ENCODE results near the gene BARX1.
A peak's percentile ranks its signal among the peaks of the same experiment; 100 is the strongest.
"Not testable (repeated sequence)": the region's sequence is repeated elsewhere in the genome, so short reads cannot be mapped to it uniquely, and the experiment has no call there.

BARX1 gene

DNA sequence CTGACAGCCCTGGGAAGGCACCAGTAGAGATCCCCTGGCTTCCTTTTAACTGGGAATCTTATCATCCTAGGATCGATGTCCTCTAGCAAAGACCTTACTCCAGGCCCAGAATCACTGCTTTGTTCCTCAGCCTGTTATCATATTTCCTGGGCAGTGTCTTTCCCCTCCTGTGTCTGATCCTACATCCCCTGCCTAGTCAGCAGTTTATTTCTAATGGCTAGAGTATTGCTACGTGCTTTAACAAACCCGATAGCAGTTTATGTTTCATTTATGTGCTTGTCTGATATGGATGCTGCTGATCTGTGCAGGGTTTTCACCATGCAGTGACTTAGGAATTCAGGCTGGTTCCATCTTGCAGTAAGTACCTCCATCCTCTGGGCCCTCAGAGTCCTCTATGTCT, 20.9 kb upstream of the BARX1 start:
- TF ChIP-seq POLR2A (IDR thresholded peaks at IDR 0.05; ENCODE audit: low read depth, low read length) = no peak

DNA sequence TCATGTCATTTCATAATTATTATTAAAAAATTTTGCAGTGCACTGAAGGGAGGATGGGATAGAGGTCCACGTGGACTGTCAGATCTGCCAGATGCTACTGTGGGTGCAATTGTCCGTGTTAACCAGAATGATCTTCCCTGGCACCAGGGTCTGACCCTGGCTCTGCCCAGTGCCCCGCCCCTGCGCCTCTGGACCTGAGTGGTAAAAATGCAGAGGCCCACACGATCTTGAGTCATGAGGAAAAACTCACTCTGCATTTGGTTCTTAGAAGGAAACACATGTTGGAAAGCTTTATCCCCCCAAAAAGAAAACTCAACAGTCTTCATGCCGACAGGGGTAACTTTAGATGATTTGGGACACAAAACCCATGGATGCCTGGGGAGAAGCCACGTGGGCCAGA, 20.1 kb upstream of the BARX1 start:
- no peak for TF ChIP-seq POLR2A (IDR thresholded peaks at IDR 0.05; ENCODE audit: low read depth, low read length)
- FAIRE-seq = no peak
- DNase-seq (ENCODE audit: insufficient read length, low spot score) = no peak

More for the DNA sequence above, 20.9 kb upstream of the BARX1 start:
- DNase-seq (ENCODE audit: insufficient read length, low spot score) (no peak), FAIRE-seq (no peak)

DNA sequence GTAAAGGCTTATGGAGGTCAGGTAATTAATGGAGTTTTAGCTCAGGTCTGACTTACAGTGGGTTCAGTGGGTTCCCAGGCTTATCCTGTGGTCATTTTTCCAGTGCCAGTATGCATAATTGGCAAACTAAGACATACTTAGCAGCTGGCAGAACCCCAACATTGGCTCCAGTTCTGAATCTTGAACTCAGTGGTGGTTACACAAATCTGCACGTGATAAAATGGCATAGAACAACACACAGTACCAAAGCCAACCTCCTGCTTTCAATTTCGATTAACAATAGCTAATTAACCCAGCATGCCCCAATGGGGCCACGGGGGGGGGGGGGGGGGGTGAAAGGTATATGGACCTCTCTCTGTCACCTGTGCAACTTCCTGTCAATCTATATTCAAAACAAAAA, 19.0 kb upstream of the BARX1 start:
- DNase-seq (ENCODE audit: insufficient read length, low spot score) (no peak), FAIRE-seq (no peak)
- TF ChIP-seq POLR2A (IDR thresholded peaks at IDR 0.05; ENCODE audit: low read depth, low read length) = no peak

DNA sequence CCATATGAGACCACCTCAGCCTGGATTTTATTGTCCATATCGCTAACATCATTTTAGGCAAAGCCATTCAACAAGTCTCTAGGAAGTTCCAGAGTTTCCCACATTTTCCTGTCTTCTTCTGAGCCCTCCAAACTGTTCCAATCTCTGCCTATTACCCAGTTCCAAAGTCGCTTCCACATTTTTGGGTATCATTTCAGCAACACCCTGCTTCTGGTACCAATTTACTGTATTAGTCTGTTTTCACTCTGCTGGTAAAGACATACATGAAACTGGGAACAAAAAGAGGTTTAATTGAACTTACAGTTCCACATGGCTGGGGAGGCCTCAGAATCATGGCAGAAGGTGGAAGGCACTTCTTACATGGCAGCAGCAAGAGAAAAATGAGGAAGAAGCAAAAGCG, 17.5 kb upstream of the BARX1 start:
- not testable (repeated sequence) for FAIRE-seq; DNase-seq (ENCODE audit: insufficient read length, low spot score)

DNA sequence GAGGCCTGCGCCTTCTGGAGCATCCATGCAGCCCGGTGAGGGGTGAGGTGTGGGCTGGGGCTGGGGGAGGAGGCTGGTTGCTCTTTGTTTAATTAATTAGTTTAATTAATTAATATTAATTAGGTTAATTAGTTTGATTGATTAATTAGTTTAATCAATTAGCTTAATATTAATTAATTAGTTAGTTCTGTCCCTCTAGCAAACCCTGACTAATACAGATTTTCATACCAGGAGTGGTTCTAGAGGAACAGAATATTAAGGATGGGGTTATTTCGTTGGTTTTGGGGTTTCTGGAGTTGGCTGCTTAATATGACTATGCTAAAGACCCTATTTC, 14.1 kb upstream of the BARX1 start:
- no peak for TF ChIP-seq POLR2A (IDR thresholded peaks at IDR 0.05; ENCODE audit: low read depth, low read length)
- FAIRE-seq = no peak
- DNase-seq (ENCODE audit: insufficient read length, low spot score) = no peak

DNA sequence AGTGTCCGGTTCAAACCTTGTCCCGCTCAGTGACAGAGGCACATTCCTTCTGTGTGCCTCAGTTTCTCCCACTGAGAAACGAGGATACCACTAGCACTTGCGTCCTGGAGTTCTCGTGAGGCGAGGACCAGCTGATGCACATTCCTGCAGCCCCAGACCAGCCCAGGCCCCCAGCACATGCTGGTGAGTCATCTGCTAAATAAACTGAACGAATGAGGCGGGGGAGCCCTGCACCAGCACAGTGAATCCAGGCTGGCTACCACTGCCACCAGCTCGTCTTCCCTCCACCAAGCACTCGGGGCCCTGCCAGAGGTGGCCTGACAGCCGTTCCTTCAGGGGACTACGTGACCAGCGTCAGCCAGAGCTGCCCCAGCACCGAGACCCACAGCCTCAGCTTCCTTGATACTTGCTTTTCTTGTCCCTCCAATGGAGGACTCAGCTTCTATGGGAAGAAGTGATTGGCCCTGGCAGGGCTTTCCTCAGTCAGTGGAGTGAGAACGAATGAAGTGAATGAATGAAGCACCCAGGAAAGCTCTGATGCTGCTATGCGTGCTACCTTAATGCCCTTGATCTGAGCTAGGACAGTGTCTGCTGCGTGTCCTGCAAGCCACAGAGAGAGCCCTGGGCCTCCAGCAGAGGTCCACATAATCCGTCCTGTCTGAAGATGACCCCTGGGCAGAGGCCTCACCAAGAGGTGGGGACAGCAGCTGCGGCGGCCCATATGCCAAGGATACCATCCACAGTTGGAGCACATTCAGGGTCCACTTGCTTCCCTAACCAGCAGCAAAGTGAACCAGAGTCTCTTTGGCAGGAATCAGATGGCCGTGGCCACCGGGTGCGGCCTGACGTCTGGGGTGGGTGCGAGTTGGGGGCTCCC, 13.5 kb upstream of the BARX1 start:
- peak; percentile 29 for DNase-seq (ENCODE audit: insufficient read length, low spot score)
- no peak for TF ChIP-seq POLR2A (IDR thresholded peaks at IDR 0.05; ENCODE audit: low read depth, low read length)
- FAIRE-seq = no peak

DNA sequence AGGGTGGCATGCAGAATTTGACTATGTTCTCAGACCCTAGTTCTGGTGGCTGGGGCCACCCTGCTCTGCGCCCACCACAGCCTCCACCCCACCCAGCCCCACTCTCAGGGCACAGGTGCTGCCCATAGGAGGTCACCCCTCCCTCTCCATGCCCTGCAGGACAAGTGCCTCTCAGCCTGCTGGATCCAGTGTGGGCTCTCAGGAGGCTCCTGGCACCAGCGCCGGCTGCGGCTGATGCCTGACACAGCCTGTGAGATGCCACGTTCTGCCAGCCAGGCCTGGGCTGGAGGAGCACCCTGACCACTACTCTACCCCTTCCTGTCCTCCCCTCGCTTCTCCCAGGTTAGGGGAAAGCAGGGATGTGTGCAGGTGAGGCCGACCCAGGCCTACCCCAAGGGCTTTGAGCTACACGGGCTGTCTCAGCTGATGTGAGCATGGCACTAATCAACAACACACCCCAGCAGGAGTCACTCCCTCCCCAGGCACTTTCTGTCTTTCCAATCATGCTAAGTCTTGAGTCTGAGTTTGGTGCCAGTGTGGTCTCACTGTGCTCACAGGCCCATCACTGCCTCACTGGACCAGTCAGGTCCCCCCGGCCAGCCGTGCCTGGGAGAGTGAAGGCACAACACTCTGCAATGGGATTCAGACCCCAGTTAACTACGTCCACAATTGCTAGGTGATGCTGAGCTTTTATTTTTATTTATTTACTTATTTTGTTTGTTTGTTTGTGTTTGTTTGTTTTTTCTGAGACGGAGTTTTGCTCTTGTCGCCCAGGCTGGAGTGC, 12.1 kb upstream of the BARX1 start:
- FAIRE-seq (no peak), DNase-seq (ENCODE audit: insufficient read length, low spot score) (no peak)
- TF ChIP-seq POLR2A (IDR thresholded peaks at IDR 0.05; ENCODE audit: low read depth, low read length) = no peak

DNA sequence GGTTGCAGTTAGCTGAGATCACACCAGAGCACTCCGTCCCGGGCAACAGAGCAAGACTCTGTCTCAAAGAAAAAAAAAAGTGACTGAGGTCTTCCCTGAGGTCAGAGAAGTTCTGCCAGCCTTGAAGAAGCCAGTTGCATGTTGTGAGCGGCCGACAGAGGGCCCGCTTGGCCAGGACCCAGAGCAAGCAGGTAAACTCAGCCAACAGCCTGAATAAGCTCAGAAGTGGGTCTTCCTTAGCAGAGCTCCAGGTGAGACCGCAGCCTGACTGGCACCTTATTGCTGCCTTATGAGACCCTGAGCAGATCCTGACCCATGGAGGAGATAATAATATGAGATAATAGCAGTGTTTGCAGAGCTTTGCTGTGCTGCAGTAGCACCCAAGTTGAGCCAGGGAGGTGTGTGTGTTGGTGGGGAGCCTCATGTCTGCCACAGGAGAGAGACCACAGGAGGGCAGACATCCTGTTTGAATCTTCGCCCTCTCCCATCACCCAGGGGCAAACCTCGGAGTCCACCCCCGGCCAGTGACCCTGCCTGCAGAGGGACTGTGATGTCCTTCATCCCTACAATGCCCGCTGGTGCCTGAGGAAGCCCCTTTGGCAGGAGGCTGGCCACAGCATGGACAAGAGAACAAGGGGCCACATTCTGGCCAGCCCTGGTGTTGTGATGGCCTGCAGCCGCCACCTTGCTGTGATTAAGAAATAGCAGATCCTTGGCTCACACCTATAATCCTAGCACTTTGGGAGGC, 10.8 kb upstream of the BARX1 start:
- no peak for DNase-seq (ENCODE audit: insufficient read length, low spot score)
- FAIRE-seq = no peak
- no peak for TF ChIP-seq POLR2A (IDR thresholded peaks at IDR 0.05; ENCODE audit: low read depth, low read length)

DNA sequence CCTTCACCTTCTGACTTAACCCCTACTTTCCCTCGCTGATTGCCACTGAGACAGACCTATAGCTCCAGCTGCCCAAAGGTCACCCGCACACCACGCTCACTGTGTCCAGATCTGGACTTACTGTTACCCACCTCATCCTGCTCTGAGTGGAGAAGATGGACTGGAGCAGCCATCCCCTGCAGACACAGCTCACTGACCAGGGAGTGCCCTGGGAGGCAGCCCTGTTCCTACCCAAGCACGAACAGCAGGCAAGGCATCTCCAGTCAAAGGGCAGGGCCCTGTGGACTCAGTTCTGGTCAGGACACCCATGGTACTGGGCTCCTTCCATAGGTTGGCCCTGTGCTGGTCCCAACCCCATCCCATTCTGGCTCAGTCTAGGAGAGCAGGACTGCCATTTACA, 9.5 kb upstream of the BARX1 start:
- no peak for TF ChIP-seq POLR2A (IDR thresholded peaks at IDR 0.05; ENCODE audit: low read depth, low read length)
- FAIRE-seq (no peak), DNase-seq (ENCODE audit: insufficient read length, low spot score) (peak; percentile 11)

DNA sequence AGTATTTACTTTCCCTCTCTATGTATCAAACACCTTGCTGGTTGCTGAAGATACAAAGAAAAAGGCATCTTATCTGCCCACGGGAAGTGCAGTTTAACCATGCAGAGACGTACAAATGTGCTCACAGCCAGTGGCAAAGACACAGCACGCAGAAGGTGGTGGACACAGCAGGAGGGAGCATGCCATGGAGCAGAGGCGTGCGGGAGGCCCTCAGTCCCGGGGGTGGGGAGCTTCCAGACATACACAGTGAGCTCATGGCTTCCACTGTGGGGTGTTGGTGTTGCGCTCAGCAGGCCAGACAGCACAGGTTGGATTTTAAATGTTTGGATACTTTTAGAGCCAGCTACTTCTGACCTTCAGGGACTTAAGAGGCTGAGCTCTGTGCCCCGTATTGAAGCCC, 8.8 kb upstream of the BARX1 start:
- no peak for TF ChIP-seq POLR2A (IDR thresholded peaks at IDR 0.05; ENCODE audit: low read depth, low read length)
- peak; percentile 39 for DNase-seq (ENCODE audit: insufficient read length, low spot score)
- FAIRE-seq = no peak

DNA sequence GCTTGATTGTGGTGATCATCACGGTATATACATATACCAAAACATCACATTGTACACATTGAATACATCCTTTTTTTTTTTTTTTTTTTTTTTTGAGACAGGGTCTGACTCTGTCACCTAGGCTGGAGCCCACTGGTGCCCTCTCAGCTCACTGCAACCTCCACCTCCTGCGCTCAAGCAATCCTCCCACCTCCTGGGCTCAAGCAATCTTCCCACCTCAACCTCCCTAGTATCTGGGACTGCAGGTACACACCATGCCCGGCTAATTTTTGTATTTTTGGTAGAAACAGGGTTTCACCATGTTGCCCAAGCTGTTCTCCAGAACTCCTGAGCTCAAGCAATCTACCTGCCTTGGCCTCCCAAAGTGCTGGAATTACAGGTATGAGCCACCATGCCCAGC, 8.3 kb upstream of the BARX1 start:
- not testable (repeated sequence) for FAIRE-seq; DNase-seq (ENCODE audit: insufficient read length, low spot score)

DNA sequence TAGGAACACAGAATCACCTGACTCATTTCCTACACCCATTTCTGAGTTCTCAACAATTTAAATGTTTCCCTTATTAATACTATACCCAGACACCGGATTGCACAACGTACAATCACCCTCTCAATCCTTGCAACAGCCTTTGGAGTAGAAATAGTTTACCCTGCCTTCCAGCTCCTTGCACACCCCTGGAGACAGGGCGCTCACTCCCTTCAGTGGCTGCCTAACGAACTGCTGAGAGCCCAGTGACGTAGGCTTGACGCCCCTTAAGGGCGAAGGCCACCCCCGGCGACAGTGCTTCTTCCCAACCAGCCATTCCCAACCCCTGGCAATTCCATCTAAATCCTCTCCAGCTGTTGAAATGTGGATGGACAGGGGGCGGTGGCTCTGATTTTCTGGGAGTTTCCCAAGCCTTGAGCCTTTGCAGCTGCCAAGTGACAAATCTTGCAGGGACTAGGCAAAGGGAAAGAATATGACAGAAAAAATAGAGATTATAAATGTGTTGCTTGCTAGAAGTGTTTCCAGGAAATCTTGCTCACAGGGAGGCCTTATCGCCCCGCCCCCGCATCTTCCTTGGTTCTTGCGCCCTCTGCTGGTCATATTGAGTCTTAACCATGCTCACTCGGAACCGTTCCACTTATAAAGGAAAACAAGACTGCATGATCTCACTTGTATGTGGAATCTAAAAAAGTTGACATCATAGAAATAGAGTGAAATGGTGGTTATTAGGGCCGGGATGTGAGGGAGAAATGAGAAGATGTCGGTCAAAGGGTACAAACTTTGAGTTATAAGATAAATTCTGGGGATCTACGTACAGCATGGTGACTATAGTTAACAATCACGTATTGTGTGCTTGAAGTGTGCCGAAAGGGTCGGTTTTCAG, 7.6 kb upstream of the BARX1 start:
- no peak for TF ChIP-seq POLR2A (IDR thresholded peaks at IDR 0.05; ENCODE audit: low read depth, low read length)
- DNase-seq (ENCODE audit: insufficient read length, low spot score) (peak; percentile 99), FAIRE-seq (peak; percentile 93)

DNA sequence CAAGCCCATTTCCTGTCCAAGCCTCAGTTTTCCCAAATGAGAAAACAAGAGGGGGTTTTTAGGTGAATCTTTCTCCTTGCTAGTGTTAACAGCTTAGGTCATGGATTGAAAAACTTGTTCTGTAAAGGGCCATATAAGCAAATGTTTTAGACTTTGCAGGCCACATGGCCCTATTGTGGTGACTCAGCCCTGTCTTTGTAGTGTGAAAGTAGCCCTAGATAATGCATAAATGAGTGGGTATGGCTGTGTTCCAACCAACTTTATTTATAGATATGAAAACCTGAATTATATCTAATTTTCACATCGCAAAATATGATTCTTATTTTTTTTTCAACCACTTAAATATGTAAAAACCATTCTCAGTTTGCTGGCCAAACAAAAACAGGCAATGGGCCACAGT, 6.9 kb upstream of the BARX1 start:
- DNase-seq (ENCODE audit: insufficient read length, low spot score) (no peak), FAIRE-seq (no peak)
- TF ChIP-seq POLR2A (IDR thresholded peaks at IDR 0.05; ENCODE audit: low read depth, low read length) = no peak

All from H54 (cell line).